Epithelial cell of proximal tubule (primary cell): ENCODE results near the gene KLHL24. TPM values are rescaled to one million over a fixed set of nuclear protein-coding genes. Genes with fewer than 3 reads are reported as not detected.
"Not testable (repeated sequence)": the region's sequence is repeated elsewhere in the genome, so short reads cannot be mapped to it uniquely, and the experiment has no call there.

Source experiments
- DNase-seq: peaks from one replicate; pipeline ENCODE4 v3.0.0-alpha.2; 2011; ENCODE audit warnings: low read depth
- H3K4me3 ChIP-seq: 2 replicates; pipeline ENCODE4 v1.5.1; 2011; ENCODE audit warnings: low read depth, mild to moderate bottlenecking, low read length
- total RNA-seq: library from RNA; depleted of rRNA; stranded (reverse); fragments of >200 nt; gene quantifications from 2 replicates; pipeline ENCODE4 v1.2.3, GENCODE V29; 2015
- TF ChIP-seq, protein P1 (sequence below): conservative IDR thresholded peaks from 2 replicates; pipeline ENCODE4 v1.5.1; 2012; ENCODE audit warnings: low read depth, mild to moderate bottlenecking, low read length

Gene KLHL24
- total RNA-seq, 1 donor from 2014 or later = 20.6 TPM

DNA sequence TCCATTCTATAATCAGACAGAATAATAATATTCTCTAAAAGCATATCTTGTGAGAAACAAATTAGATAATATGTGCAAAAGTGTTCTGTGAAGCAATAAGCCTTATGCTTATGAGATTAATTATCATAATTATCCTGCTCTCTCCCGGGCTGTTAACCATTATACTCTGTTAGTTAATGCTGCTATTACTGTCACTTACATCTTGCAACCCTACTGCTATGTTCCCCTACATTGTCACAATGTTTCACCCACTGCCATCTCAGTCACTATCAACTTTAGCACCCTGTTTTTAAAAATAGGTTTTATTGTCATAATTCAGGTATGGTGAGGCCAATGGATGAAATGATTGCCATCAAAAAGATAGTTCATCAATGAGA, 15.2 kb upstream of the KLHL24 start:
- no peak for DNase-seq
- TF ChIP-seq, protein P1, sequence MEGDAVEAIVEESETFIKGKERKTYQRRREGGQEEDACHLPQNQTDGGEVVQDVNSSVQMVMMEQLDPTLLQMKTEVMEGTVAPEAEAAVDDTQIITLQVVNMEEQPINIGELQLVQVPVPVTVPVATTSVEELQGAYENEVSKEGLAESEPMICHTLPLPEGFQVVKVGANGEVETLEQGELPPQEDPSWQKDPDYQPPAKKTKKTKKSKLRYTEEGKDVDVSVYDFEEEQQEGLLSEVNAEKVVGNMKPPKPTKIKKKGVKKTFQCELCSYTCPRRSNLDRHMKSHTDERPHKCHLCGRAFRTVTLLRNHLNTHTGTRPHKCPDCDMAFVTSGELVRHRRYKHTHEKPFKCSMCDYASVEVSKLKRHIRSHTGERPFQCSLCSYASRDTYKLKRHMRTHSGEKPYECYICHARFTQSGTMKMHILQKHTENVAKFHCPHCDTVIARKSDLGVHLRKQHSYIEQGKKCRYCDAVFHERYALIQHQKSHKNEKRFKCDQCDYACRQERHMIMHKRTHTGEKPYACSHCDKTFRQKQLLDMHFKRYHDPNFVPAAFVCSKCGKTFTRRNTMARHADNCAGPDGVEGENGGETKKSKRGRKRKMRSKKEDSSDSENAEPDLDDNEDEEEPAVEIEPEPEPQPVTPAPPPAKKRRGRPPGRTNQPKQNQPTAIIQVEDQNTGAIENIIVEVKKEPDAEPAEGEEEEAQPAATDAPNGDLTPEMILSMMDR = no peak

DNA sequence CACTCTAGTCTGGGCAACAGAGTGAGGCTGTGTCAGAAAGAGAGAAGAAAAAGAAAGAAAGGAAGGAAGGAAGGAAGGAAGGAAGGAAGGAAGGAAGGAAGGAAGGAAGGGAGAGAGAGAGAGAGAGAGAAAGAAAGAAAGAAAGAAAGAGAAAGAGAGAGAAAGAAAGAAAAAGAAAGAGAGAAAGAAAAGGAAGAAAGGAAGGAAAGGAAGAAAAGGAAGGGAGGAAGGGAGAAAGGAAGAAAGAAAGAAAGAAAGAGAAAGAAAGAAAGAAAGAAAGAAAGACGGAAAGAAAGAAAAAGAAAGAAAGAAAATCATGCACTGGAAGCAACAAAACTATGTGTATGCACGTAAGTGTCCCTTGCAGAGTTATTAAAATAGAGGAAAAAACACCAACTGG, 12.9 kb upstream of the KLHL24 start:
- not testable (repeated sequence) for H3K4me3 ChIP-seq, DNase-seq

More for the DNA sequence above, 15.2 kb upstream of the KLHL24 start:
- H3K4me3 ChIP-seq = no peak overlapping the region

GRCh38 chr3:183626877-183627594, 8.4 kb upstream of the KLHL24 start:
- DNase-seq = no peak
- TF ChIP-seq, protein P1 = no peak
- no peak overlapping the region for H3K4me3 ChIP-seq

DNA sequence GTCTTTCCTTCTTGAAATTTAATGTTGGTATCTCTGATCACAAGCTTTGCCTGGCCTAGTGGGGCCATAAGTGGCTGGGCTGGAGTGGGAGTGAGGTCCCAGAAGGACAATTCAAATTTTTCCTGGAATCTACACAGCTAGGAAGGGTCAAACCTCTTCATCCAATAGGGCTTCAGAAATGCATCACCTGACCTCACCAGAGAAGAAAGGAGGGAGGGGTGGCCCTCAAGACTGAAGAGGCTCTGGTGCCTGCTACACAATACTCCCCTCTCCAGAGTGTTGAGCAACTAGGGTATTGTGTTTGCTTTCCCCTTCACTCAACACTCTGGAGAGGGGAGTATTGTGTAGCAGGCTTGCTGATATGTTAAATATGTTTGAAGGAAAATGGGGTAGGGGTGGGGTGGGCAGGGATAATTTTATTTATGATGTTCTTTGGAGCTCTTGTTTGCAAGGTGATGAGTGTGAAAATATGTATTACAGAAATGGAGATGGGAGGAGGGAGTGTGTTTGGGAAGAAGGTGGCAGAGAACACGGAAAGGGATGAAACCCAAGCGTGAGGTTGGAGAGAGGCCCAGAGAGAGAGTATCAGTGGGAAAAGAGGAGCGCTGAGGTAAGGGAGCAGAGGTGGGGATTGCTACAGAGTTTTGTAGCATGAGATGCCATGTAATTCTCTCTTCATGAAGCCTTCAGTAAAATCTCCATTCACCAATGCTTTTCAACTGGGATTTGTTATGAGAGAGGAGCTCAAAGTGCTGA, 5.7 kb upstream of the KLHL24 start:
- TF ChIP-seq, protein P1 = no peak
- H3K4me3 ChIP-seq = no peak overlapping the region
- no peak for DNase-seq

DNA sequence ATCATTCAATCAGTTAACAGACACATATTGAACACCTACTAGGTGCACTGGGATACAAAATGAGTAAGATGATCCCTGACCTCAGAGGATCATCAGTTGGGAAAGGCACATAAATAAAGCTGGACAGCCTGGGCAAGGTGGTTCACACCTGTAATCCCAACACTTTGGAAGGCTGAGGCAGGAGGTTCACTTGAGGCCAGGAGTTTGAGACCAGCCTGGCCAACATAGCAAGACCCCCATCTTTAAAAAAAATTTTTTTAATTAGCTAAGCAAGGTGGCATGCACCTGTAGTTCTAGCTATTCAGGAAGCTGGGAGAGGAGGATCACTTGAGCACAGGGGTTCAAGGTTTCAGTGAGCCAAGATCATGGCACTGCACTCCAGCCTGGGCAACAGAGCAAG, 3.7 kb upstream of the KLHL24 start:
- TF ChIP-seq, protein P1 = no peak
- DNase-seq = no peak
- H3K4me3 ChIP-seq = no peak overlapping the region

DNA sequence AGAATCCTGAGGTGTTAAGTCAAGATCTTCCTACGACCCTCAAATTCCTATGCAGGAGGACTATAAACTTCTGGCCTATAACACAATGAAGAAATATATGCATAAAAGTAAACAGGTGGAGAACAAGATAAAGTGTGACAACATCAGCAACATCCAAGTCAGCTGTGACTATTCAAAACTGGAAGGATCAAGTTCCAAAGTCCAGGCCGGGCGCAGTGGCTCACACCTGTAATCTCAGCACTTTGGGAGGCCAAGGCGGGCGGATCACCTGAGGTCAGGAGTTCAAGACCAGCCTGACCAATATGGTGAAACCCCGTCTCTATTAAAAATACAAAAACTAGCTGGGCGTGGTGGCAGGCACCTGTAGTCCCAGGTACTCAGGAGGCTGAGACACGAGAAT, 2.7 kb upstream of the KLHL24 start:
- DNase-seq, H3K4me3 ChIP-seq: not testable (repeated sequence)

- TF ChIP-seq, protein P1 = no peak
- no peak for DNase-seq
- peak overlapping the region; percentile 93 for H3K4me3 ChIP-seq
Observed at GRCh38 chr3:183634707-183635106, 716 bp upstream of the KLHL24 start.

GRCh38 chr3:183635107-183635430, 354 bp upstream of the KLHL24 start:
- no peak for DNase-seq
- TF ChIP-seq, protein P1 = no peak

More at GRCh38 chr3:183635107-183635430, 354 bp upstream of the KLHL24 start:
- H3K4me3 ChIP-seq = peak overlapping the region; percentile 93
